Measurements from ENCODE around the gene GABRE.

The GABRE gene

GRCh38 chrX:151974336-151975227, at the start of gene GABRE:
Gene GABRE, minus strand, starts transcription at chrX:151974676. Its CDS starts 51 bp downstream, at chrX:151974625.
- no peak for DNase-seq

GRCh38 chrX:152020888-152021287, 46.4 kb upstream of the GABRE start:
- no peak for DNase-seq

GRCh38 chrX:151999813-152000212, 25.3 kb upstream of the GABRE start:
- DNase-seq: no peak

- no peak for DNase-seq
These were observed 23.1 kb upstream of the GABRE start for GRCh38 chrX:151997539-151997938.

- no peak for DNase-seq
These were observed 21.9 kb upstream of the GABRE start for GRCh38 chrX:151996347-151996746.

GRCh38 chrX:151994476-151994875, 20.0 kb upstream of the GABRE start:
- DNase-seq: no peak

GRCh38 chrX:151988706-151989299, 14.3 kb upstream of the GABRE start:
- no peak for DNase-seq

- no peak for DNase-seq
These were observed 12.6 kb upstream of the GABRE start for GRCh38 chrX:151987108-151987507.

GRCh38 chrX:151985955-151986354, 11.5 kb upstream of the GABRE start:
- DNase-seq: no peak

GRCh38 chrX:151985531-151985930, 11.1 kb upstream of the GABRE start:
- DNase-seq: no peak

GRCh38 chrX:151984902-151985301, 10.4 kb upstream of the GABRE start:
- DNase-seq: no peak

GRCh38 chrX:151984328-151984727, 9.9 kb upstream of the GABRE start:
- peak; percentile 14 for DNase-seq

GRCh38 chrX:151983186-151983585, 8.7 kb upstream of the GABRE start:
- no peak for DNase-seq

GRCh38 chrX:151982222-151982621, 7.7 kb upstream of the GABRE start:
- no peak for DNase-seq

GRCh38 chrX:151981129-151981528, 6.7 kb upstream of the GABRE start:
- no peak for DNase-seq

- no peak for DNase-seq
These were observed 3.4 kb upstream of the GABRE start for GRCh38 chrX:151977923-151978322.

- DNase-seq: no peak
These were observed 2.5 kb upstream of the GABRE start for GRCh38 chrX:151977009-151977408.

- DNase-seq: no peak
These were observed 1.3 kb upstream of the GABRE start for GRCh38 chrX:151975736-151976275.

- no peak for DNase-seq
These were observed 735 bp upstream of the GABRE start for GRCh38 chrX:151975228-151975593.

GRCh38 chrX:151973851-151974335, 583 bp downstream of the GABRE start:
- no peak for DNase-seq

- DNase-seq: no peak
These were observed 1.3 kb downstream of the GABRE start for GRCh38 chrX:151973060-151973661.

GRCh38 chrX:151970661-151971060, 3.8 kb downstream of the GABRE start:
- no peak for DNase-seq

- no peak for DNase-seq
These were observed 4.4 kb downstream of the GABRE start for GRCh38 chrX:151970027-151970426.

- no peak for DNase-seq
These were observed 8.2 kb downstream of the GABRE start for GRCh38 chrX:151966236-151966635.
